GM15510 (cell line): ENCODE data around the gene ZC3H12A.

Experiments
- POLR2A ChIP-seq: IDR thresholded peaks from 3 replicates; pipeline ENCODE4 v1.6.1; 2011; ENCODE audit warnings: borderline replicate concordance; ENCODE audit not compliant: insufficient read length; ENCODE audit errors: extremely low read depth

Gene ZC3H12A

GRCh38 chr1:37442644-37443043, 31.7 kb upstream of the ZC3H12A start:
- TF ChIP-seq POLR2A, result no peak

- no peak for TF ChIP-seq POLR2A
These were observed 27.5 kb upstream of the ZC3H12A start for GRCh38 chr1:37446874-37447273.

- no peak for TF ChIP-seq POLR2A
These were observed 26.2 kb upstream of the ZC3H12A start for GRCh38 chr1:37448185-37448584.

GRCh38 chr1:37448691-37449417, 25.5 kb upstream of the ZC3H12A start:
- TF ChIP-seq POLR2A, result no peak

GRCh38 chr1:37449936-37450335, 24.4 kb upstream of the ZC3H12A start:
- no peak for TF ChIP-seq POLR2A

- no peak for TF ChIP-seq POLR2A
These were observed 22.0 kb upstream of the ZC3H12A start for GRCh38 chr1:37452416-37452815.

- TF ChIP-seq POLR2A, result no peak
These were observed 20.7 kb upstream of the ZC3H12A start for GRCh38 chr1:37453647-37454046.

GRCh38 chr1:37455516-37455915, 18.9 kb upstream of the ZC3H12A start:
- no peak for TF ChIP-seq POLR2A

- no peak for TF ChIP-seq POLR2A
These were observed 17.8 kb upstream of the ZC3H12A start for GRCh38 chr1:37456614-37457013.

GRCh38 chr1:37458551-37458950, 15.8 kb upstream of the ZC3H12A start:
- TF ChIP-seq POLR2A, result no peak

- TF ChIP-seq POLR2A, result no peak
These were observed 12.5 kb upstream of the ZC3H12A start for GRCh38 chr1:37461698-37462436.

GRCh38 chr1:37464443-37464842, 9.9 kb upstream of the ZC3H12A start:
- no peak for TF ChIP-seq POLR2A

- no peak for TF ChIP-seq POLR2A
These were observed 8.5 kb upstream of the ZC3H12A start for GRCh38 chr1:37465593-37466517.

- TF ChIP-seq POLR2A, result no peak
These were observed 6.3 kb upstream of the ZC3H12A start for GRCh38 chr1:37468037-37468436.

- TF ChIP-seq POLR2A, result no peak
These were observed 5.0 kb upstream of the ZC3H12A start for GRCh38 chr1:37469386-37469785.
